Mammary epithelial cell (primary cell): ENCODE results near the gene TLX3.
A peak's percentile ranks its signal among the peaks of the same experiment; 100 is the strongest.

Source experiments
- EZH2 ChIP-seq: IDR thresholded peaks from 2 replicates; pipeline ENCODE4 v1.6.1; 2012; ENCODE audit warnings: low read length, inconsistent platforms, borderline replicate concordance
- TF ChIP-seq, protein P1 (sequence below), 2 donors: IDR thresholded peaks in 1 of 2; conservative IDR thresholded peaks in 1 of 2; 2 replicates each; pipeline ENCODE4 v1.5.1; 2011 to 2012; ENCODE audit warnings: inconsistent platforms in 2 of 2, low read length in 2 of 2, mild to moderate bottlenecking in 2 of 2, control low read depth in 1 of 2, low read depth in 1 of 2; ENCODE audit not compliant: insufficient read depth in 1 of 2; ENCODE audit errors: extremely low read depth in 1 of 2

DNA sequence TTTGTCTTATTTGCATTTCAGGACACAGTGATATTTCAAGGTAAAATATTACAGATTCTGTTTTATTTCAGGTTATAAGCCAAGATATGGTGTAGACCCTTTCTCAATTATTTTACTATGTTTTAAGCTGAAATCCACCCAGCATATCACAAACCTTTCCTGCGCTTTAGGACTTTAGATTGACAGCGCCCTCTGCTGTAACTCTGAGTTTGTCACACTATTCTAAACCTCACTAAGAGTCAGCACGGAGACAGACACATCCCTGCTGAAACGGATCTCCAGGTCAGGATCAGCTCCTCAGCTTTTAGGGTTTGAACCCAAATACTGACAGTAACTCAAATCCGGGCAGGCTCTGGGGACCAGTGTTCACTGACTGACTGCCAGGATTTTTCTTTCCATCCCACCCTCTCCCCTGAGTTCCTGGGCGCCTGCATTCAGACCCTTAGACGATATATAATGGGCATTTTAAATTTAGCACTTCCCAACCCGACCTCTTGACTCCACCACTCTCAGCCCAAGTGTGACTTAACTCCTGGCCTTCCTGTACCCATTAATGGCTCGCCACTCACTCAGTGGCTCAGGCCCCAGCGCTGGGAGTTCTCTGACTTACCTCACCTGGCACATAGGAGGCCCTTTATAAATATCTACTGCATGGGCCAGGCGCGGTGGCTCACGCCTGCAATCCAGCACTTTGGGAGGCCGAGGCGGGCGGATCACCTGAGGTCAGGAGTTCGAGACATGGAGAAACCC is 33.5 kb downstream of the TLX3 start:
- TF ChIP-seq EZH2: no peak
- TF ChIP-seq, protein P1, sequence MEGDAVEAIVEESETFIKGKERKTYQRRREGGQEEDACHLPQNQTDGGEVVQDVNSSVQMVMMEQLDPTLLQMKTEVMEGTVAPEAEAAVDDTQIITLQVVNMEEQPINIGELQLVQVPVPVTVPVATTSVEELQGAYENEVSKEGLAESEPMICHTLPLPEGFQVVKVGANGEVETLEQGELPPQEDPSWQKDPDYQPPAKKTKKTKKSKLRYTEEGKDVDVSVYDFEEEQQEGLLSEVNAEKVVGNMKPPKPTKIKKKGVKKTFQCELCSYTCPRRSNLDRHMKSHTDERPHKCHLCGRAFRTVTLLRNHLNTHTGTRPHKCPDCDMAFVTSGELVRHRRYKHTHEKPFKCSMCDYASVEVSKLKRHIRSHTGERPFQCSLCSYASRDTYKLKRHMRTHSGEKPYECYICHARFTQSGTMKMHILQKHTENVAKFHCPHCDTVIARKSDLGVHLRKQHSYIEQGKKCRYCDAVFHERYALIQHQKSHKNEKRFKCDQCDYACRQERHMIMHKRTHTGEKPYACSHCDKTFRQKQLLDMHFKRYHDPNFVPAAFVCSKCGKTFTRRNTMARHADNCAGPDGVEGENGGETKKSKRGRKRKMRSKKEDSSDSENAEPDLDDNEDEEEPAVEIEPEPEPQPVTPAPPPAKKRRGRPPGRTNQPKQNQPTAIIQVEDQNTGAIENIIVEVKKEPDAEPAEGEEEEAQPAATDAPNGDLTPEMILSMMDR (conservative IDR thresholded peaks at IDR 0.05 in 1 of 2, IDR thresholded peaks at IDR 0.05 in 1 of 2; ENCODE audit: extremely low read depth in 1 of 2, insufficient read depth in 1 of 2, low read depth in 1 of 2, low read length in 2 of 2): peak; percentile 68 to 74
